HG03064 (cell line): Measurements from ENCODE around the gene ARPC1B.
"Not testable (repeated sequence)": the region's sequence is repeated elsewhere in the genome, so short reads cannot be mapped to it uniquely, and the experiment has no call there.

Source experiments
- ATAC-seq: cut with Tn5 transposase; IDR thresholded peaks from one replicate; pipeline ENCODE4 v1.9.1; 2021; ENCODE audit warnings: low read depth; ENCODE audit not compliant: unreplicated experiment

The ARPC1B gene

GRCh38 chr7:99407872-99408378 is 33.4 kb downstream of the ARPC1B start:
- ATAC-seq: no peak

DNA sequence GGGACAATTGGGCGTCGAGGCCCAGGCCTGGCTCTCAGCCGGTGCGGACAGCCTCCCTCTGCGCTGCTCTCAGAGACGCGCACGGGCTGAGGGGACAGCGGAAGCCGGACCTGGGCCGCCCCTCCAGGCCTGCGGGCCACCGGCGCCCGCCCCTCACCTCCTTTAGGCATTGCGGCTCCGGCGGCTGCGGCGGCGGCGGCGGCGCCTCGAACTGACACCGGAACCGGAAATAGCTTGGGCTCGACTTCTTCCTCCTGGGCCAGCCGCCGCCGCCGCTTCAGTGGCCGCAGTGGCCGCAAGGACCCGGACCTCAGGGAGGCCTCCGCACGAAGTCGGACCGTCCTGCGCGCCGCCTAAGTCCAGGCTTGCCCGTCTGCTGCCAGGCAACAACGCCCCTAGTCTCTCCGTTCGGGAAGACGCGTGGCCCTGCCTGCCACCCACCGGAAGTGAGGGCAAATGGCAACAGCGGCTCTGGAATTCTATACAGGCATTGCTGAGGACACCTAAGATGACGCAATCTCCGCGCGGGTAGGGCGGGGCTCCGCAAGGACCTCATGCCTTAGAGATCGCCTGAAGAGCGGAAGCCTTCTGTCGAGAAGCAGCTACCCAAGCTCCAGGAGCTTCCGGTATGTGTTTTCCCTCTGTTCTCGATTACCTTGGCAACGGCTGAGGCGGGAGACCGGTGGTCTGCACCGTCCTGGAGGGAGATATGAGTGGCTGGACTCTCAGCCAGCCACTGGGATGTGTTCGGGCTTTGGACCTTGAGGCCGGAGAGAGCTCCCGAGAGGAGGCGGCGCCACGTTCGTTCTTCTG is 34.1 kb downstream of the ARPC1B start, which contains the start of the genes BUD31 and PDAP1:
Gene BUD31, plus strand, starts transcription at position 591 of the 813 bp plus-strand sequence. CDS start 2,124 bp downstream, outside the sequence.
Gene PDAP1, minus strand, starts transcription at position 219 of the 813 bp plus-strand sequence. Its CDS starts 49 bp downstream, at position 170.
- peak; percentile 80 for ATAC-seq

- ATAC-seq: no peak
Observed at GRCh38 chr7:99409192-99409572, 34.7 kb downstream of the ARPC1B start.

GRCh38 chr7:99409806-99410205 is 35.3 kb downstream of the ARPC1B start:
- no peak for ATAC-seq

DNA sequence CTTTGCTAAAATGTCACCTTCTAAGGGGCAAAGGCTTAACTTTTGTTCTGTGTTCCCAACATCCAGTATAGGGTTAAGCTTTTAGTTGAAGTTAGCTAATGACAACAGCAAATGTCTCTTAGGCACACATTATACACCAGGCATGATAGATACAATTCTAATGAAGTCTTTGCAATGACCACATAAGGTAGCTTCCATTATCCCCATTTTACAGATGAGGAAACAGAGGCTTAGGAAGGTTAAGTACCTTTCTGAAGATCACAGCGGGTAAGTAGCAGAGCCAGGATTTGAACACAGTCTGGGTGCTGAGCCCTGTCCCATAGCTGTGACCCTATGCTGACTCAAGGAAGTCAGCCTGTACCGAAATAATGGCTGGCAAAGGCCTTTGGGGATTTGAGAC is 36.1 kb downstream of the ARPC1B start:
- no peak for ATAC-seq

- ATAC-seq: not testable (repeated sequence)
Observed at GRCh38 chr7:99415513-99416127, 41.1 kb downstream of the ARPC1B start.

DNA sequence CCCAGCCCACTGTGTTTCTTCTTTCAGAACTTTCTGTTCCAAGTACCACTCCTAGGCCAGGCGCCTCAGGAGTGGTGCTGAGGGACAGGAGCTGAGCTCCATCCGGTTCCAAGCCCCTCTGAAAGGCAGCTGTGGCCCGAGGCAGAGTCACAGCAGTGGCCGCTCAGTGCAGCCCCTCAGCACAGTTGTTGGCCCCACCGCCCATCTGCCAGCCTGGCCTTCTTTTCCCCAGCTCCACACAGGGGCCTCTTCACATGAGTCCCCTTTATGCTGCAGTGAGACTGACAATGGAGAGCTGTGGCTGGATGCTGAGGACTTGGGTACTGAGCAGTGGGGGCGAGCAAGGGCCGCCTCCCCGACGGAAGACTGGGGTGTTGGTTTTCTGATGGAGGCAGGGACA is 43.7 kb downstream of the ARPC1B start:
- ATAC-seq: no peak

- no peak for ATAC-seq
Observed at GRCh38 chr7:99419323-99420021, 44.9 kb downstream of the ARPC1B start.

DNA sequence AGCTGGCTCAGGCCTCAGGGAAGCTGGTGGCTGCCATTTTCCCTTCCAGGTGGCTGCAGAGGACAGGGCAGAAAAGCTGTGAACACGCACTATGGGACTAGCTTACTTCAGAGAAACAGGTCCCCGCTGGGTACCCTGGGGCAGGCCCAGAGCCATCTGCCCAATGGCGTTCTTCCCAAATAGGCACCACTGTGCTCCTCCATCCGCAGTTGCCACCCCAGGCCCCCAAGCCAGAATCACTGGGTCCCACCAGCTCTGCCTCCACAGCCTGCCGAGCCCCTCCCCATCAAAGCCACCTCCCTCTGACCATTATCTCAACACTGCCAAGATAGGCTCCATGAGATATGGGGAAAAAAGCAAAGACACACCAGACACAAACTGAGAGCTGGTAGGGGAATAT is 45.7 kb downstream of the ARPC1B start:
- no peak for ATAC-seq

DNA sequence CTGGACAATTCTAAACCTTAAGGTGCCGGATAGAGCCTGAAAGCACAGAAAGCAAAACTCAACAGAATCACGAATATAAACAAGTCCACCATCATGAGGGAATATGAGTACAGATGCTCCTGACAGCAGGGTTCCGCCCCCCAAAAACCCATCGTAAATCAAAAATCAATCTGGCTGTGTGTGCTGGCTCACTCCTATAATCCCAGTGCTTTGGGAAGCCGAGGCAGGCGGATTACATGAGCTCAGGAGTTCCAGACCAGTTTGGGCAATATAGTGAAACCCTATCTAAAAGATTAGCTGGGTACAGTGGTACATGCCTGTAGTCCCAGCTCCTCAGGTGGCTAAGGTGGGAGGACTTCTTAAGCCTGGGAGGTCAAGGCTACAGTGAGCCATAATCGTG is 46.5 kb downstream of the ARPC1B start:
- no peak for ATAC-seq

- ATAC-seq: no peak
Observed at GRCh38 chr7:99422186-99422585, 47.7 kb downstream of the ARPC1B start.

- no peak for ATAC-seq
Observed at GRCh38 chr7:99422625-99423024, 48.1 kb downstream of the ARPC1B start.

DNA sequence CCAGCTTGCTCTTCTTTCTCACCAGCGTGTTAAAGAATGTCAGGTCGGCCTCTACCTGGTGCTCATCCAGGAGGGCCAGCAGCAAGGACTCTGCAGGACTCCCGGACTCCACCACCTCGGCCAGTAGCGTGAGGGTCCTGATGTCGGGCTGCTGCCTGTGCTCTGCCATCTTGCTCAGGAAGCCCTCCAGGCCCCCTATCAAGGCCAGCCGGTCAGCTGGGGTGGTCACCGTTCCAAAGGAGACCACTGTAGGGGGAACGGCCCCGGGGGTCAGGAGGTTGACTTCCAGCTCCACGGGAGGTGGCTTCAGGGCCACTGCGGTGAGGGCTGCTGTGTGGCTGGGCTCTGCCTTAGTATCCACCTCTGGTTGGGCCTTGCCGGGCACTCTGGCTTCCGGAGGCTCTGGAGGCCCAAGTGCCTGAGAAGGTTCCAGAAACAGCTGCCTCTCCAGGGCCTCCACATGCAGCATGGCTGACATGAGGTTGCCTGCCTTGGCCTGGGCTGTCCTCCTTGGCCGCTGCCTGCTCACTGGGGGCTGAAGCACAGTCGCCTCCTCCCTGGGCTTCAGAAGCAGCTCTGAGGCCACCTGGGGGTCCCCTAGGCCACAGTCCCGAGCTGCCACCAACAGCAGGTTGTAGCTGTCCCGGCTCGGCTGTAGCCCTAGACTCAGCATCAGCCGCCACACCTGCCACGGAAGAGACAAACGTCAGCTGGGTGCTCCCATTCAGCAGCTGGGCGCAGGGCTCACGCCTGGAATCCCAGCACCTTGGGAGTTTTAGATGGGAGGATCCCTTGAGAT is 50.6 kb downstream of the ARPC1B start:
- no peak for ATAC-seq

DNA sequence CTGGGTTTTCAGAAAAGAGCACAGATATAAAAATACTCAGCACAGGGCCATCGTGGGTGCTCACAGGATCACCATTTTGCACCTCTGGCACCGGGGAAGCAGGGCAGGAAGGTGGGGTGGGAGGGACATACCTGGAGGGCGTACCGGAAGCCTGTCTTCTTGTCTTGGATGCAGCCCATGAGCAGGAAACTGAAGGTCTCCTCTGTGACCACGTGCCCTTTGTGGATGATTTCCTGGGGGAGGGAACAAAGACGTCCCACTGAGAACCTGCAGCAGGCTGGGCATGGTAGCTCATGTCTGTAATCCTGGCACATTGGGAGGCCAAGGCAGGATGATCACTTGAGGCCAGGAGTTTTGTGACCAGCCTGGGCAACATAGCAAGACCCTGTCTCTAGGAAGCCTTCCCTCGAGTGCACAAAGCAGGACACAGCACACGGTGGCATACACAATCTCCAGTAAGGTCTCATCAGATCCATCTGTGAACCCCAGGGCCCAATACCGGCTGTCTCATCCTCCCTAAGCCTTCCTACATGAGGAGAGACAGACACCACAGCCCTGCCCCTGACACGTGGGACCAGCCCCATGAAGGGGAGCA is 54.5 kb downstream of the ARPC1B start:
- no peak for ATAC-seq

DNA sequence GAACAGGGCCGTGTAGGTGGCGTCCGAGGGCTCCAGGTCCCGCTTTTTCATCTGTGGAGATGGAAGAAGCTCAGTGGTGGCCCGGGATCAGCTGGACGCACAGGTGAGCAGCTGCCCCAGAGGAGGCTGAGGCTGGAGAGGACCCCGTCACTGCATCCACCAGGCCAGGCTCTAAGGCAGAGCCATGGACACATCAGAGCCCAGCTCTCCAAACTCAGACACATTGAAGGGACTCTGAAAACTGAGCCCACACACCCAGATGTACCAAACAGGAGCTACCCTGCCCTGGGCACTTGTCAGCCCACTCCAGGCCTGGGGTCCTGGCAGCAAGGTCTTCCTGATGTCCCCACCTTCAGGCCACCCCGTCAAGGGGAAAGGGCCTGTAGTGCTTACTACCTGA is 55.2 kb downstream of the ARPC1B start:
- no peak for ATAC-seq

- ATAC-seq: not testable (repeated sequence)
Observed at GRCh38 chr7:99431756-99432540, 57.4 kb downstream of the ARPC1B start.

DNA sequence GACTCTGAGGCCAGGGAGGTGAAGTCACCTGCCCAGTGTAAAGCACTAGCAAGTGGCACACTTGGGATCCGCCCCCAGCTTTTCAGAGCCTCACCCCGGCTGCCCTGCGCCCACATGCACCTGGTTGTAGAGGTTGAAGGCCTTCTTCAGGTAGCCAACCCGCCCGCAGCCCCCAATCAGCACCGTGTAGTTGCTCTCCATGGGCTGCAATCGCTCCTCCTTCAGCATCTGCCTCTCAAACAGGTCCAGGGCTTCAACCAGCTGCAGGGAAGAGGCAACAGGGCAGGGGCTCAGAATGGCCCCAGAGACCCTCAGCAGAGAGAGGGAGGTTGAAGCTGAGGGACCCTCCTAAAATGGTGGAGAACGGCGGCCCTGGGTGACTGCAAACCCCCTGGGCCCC is 58.6 kb downstream of the ARPC1B start:
- ATAC-seq: no peak

GRCh38 chr7:99437946-99438572 is 63.5 kb downstream of the ARPC1B start:
- ATAC-seq: peak; percentile 7
